Gastroesophageal sphincter (tissue), 4 donors: ENCODE data around the gene TSC22D3. TPM values are rescaled to one million over a fixed set of nuclear protein-coding genes. Genes with fewer than 3 reads are reported as not detected.
A peak's percentile ranks its signal among the peaks of the same experiment; 100 is the strongest.

Experiments used
- ATAC-seq: fragments of 150-250 bp; one replicate; pipeline ENCODE4 v1.9.1; 2016; ENCODE audit warnings: mild to moderate bottlenecking, moderate library complexity
- H3K27ac ChIP-seq, 4 donors: fragments of 200-600 bp; sonication (generic) in 3 of 4; 1 replicate in 3 of 4; 2 replicates in 1 of 4; pipeline ENCODE4 v1.5.1; 2016 to 2019
- H3K27me3 ChIP-seq: fragments of 200-600 bp; sonication (generic); one replicate; pipeline ENCODE4 v1.5.1; 2019
- H3K36me3 ChIP-seq, 2 donors: fragments of 200-600 bp; sonication (generic); one replicate each; pipeline ENCODE4 v1.5.1; 2019; ENCODE audit warnings: control low read depth in 1 of 2
- H3K4me1 ChIP-seq, 3 donors: fragments of 200-600 bp; sonication (generic); 1 replicate in 2 of 3; 2 replicates in 1 of 3; pipeline ENCODE4 v1.5.1; 2016 to 2019; ENCODE audit warnings: control low read depth in 2 of 3
- H3K4me3 ChIP-seq, 2 donors: fragments of 200-600 bp; sonication (generic); one replicate each; pipeline ENCODE4 v1.5.1; 2019; ENCODE audit warnings: mild to moderate bottlenecking in 1 of 2, moderate library complexity in 1 of 2
- H3K9me3 ChIP-seq, 3 donors: fragments of 200-600 bp; sonication (generic); one replicate each; pipeline ENCODE4 v1.5.1; 2017 to 2019; ENCODE audit warnings: control low read depth in 2 of 3
- EP300 ChIP-seq: sonication (generic); formaldehyde crosslinking; IDR thresholded peaks from one replicate; pipeline ENCODE4 v1.6.1; 2017; ENCODE audit warnings: antibody characterized with exemption, mild to moderate bottlenecking
- POLR2A ChIP-seq, 2 donors: fragments of 450-650 bp; IDR thresholded peaks; one replicate each; pipeline ENCODE4 v1.6.1; 2017; ENCODE audit warnings: antibody characterized with exemption in 2 of 2, mild to moderate bottlenecking in 2 of 2, moderate library complexity in 1 of 2
- POLR2AphosphoS5 ChIP-seq: sonication (generic); formaldehyde crosslinking; IDR thresholded peaks from one replicate; pipeline ENCODE4 v1.6.1; 2017; ENCODE audit warnings: antibody characterized with exemption
- WGBS, 2 donors: methylation state at CpG; one replicate each; pipeline ENCODE4 v1.1.5; 2018; ENCODE audit warnings: low coverage in 1 of 2; 5-methylcytosine and 5-hydroxymethylcytosine counted together
- total RNA-seq, 4 donors: library from RNA; depleted of rRNA; stranded (reverse); fragments of >200 nt; gene quantifications; one replicate each; pipeline ENCODE4 v1.1.0, GENCODE V29; 2016
- TF ChIP-seq, protein P1 (sequence below), 4 experiments: fragments of 200-600 bp in 2 of 4; fragments of 450-650 bp in 2 of 4; sonication (generic) in 1 of 4; IDR thresholded peaks; one replicate each; pipeline ENCODE4 v1.5.1; 2017 to 2019; ENCODE audit warnings: antibody characterized with exemption in 4 of 4, mild to moderate bottlenecking in 2 of 4, moderate library complexity in 2 of 4

Gene TSC22D3
- total RNA-seq, 4 donors from 2014 or later: 561 to 849 (median 691) TPM

DNA sequence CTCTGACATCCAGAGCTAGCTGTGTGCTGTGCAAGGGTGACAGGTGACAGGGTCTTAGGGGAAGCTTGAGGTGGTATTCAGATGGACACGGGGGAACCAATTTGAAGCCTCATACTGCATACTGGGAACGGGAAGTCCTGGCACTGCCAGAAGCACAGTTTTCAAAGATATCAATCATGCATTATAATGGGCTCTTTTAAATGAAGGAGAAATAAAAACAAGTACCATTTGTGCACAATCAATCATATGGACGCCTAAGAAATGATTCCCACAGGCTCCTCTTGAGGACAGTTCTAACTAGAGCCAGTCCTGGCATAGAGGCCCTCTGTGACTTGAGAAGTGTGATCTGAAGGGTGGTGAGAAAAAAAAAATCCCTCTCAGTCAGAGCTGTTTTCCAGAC lies 50.9 kb downstream of the TSC22D3 start:
- H3K27ac ChIP-seq: peak overlapping the region in 2 of 4 donors; percentile 5 to 40
- peaks cover 12 to 97% (median 16%) of the 10 kb centered on the region in 3 donors for H3K4me1 ChIP-seq
- no peaks in the 10 kb centered on the region for H3K9me3 ChIP-seq
- no peak overlapping the region for H3K4me3 ChIP-seq
- no peaks in the 10 kb centered on the region for H3K36me3 ChIP-seq
- no peaks in the 10 kb centered on the region for H3K27me3 ChIP-seq
- 81 to 89% methylated on average over 2 to 3 of the region's 3 CpGs for WGBS, 2 donors
- TF ChIP-seq POLR2A (IDR thresholded peaks at IDR 0.05) (no peak), EP300 (no peak), POLR2AphosphoS5 (no peak)
- TF ChIP-seq, protein P1, sequence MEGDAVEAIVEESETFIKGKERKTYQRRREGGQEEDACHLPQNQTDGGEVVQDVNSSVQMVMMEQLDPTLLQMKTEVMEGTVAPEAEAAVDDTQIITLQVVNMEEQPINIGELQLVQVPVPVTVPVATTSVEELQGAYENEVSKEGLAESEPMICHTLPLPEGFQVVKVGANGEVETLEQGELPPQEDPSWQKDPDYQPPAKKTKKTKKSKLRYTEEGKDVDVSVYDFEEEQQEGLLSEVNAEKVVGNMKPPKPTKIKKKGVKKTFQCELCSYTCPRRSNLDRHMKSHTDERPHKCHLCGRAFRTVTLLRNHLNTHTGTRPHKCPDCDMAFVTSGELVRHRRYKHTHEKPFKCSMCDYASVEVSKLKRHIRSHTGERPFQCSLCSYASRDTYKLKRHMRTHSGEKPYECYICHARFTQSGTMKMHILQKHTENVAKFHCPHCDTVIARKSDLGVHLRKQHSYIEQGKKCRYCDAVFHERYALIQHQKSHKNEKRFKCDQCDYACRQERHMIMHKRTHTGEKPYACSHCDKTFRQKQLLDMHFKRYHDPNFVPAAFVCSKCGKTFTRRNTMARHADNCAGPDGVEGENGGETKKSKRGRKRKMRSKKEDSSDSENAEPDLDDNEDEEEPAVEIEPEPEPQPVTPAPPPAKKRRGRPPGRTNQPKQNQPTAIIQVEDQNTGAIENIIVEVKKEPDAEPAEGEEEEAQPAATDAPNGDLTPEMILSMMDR (IDR thresholded peaks at IDR 0.05): no peak
- ATAC-seq: no peak

DNA sequence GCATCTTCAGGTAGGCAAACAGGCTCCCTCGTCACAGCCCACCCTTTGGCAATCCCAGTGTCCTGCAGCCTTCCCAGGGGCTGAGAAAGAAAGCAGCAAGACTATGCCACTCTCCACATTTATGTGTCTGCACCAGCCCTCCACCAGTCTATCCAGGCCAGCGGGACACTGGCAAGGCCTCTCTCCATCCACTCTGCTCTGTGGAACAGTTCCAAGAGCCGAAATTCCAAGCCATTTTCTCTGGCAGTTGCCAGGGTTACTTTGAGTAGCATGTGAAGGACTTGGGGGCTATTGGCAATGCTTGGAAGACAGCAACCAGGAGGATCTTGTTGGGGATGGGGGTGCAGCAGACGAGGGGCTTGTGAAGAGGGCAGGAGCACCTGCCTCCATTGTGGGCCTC lies 52.1 kb downstream of the TSC22D3 start:
- Histone ChIP-seq H3K36me3 (no peaks in the 10 kb centered on the region), H3K9me3 (no peaks in the 10 kb centered on the region), H3K4me1 (peaks cover under 1 to 97% (median 16%) of the 10 kb centered on the region in 3 donors), H3K4me3 (no peak overlapping the region), H3K27me3 (no peaks in the 10 kb centered on the region), H3K27ac (peak overlapping the region in 1 of 4 donors; percentile 27)
- TF ChIP-seq EP300 (no peak), POLR2AphosphoS5 (no peak)
- TF ChIP-seq, protein P1 (IDR thresholded peaks at IDR 0.05): no peak
- no peak for ATAC-seq
- WGBS, 2 donors: 13% methylated on average over 1 of the region's 4 CpGs; no CpG with 5 or more reads in 1 of the 2 donors

DNA sequence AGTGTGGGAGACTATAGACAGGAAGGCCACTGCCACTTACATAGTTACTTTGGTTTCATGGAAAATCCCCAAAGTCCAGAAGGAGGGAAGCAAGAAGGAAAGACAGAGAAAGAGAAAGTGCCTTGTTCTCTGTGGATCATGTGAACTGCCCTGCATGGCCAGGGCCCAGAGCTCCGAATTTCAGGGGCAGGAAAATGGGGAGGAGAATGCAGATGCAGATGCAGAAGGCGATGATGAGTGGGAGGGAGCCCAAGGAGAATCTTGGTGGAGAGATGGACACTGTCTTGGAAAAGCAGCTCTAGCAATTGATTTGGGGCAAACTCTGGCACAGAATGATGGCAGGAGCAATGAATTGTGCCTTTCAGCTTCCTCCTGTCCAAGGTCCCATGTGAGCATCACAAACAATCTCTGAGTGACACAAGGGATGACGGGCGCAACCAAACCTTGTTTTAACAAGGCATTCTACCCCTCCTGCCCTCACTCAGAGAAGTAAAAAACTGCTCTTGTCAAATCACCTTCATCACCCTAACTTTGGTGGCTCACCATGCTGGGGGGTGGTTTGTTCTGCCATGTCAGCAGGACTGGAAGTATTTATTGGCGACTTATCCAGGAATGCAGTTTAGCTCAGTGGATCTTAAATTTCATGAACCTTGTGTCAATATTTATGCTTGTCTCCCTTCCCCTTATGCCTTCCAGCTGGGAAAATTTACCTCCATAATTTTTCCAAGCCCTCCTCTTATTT lies 53.5 kb downstream of the TSC22D3 start:
- TF ChIP-seq EP300 (no peak), POLR2A (IDR thresholded peaks at IDR 0.05) (no peak), POLR2AphosphoS5 (no peak)
- TF ChIP-seq, protein P1 (IDR thresholded peaks at IDR 0.05): no peak
- Histone ChIP-seq H3K9me3 (no peaks in the 10 kb centered on the region), H3K4me3 (no peak overlapping the region), H3K27me3 (no peaks in the 10 kb centered on the region), H3K36me3 (no peaks in the 10 kb centered on the region), H3K27ac (peak overlapping the region in 3 of 4 donors; percentile 45 to 89 (median 53)), H3K4me1 (peaks cover 0 to 95% (median 14%) of the 10 kb centered on the region in 3 donors)
- WGBS, 2 donors: 95 to 100% methylated on average over 2 of the region's 5 CpGs
- ATAC-seq: no peak

DNA sequence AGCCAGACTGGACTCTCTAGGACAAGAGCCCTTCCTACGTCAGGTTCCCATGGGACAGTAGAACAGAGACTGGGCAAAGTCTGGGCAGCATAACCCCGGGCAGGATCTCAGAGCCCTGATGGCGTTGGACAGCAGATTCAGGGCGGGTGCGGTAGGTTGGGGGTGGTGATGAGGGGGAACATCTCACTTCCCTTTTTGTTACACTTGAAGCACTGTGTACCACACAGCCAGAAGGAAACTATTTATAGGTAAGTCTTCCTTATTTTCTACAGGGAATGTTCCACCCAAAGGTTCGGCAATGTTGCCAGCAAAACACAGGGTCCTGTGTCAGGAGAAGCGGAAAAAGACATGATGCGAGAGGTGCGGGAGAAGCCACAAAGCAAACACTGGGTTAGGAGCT lies 54.3 kb downstream of the TSC22D3 start:
- H3K4me1 ChIP-seq: peaks cover 0 to 86% (median 8%) of the 10 kb centered on the region in 3 donors
- WGBS, 2 donors: 86% methylated on average over 8 of the region's 9 CpGs; no CpG with 5 or more reads in 1 of the 2 donors
- H3K9me3 ChIP-seq: no peaks in the 10 kb centered on the region
- peak overlapping the region in 3 of 4 donors; percentile 45 to 89 (median 53) for H3K27ac ChIP-seq
- no peak for TF ChIP-seq POLR2AphosphoS5
- no peak for TF ChIP-seq POLR2A (IDR thresholded peaks at IDR 0.05)
- TF ChIP-seq EP300: no peak
- TF ChIP-seq, protein P1 (IDR thresholded peaks at IDR 0.05): no peak
- no peak for ATAC-seq
- H3K36me3 ChIP-seq: no peaks in the 10 kb centered on the region
- H3K27me3 ChIP-seq: no peaks in the 10 kb centered on the region
- H3K4me3 ChIP-seq: no peak overlapping the region

DNA sequence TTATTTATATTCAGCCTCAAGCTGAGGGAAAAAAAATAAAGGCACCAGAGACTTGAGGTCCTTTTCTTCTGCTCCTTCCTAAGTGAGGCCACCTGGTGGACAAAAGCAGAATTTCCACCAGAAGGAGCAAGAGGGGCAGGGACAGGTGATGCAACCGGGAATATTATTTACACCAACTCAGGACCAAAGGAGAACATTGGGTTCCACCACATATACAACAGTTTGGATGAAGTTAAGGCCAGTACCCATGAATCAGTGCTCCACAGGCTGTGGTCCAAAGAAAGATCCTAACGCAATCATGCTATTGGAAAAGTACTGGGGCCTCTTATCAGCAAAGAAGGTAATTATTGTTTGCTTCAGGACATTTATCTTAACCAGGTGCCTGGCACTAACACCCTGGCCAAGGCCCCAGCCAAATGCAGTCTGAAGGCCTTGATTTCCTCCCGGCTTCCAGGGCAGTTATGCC lies 57.4 kb downstream of the TSC22D3 start:
- ATAC-seq: peak; percentile 71
- Histone ChIP-seq H3K4me1 (peaks cover 0 to 60% (median 0%) of the 10 kb centered on the region in 3 donors), H3K36me3 (peaks cover 0 to 30% of the 10 kb centered on the region in 2 donors), H3K27me3 (no peaks in the 10 kb centered on the region), H3K9me3 (no peaks in the 10 kb centered on the region), H3K4me3 (peak overlapping the region; percentile 75 to 95), H3K27ac (peak overlapping the region; percentile 89 to 100 (median 94))
- TF ChIP-seq POLR2A (IDR thresholded peaks at IDR 0.05) (no peak), POLR2AphosphoS5 (peak; percentile 93), EP300 (peak; percentile 82)
- TF ChIP-seq, protein P1 (IDR thresholded peaks at IDR 0.05): peak; percentile 70 to 92 (median 88)
- WGBS, 2 donors: 40 to 53% methylated on average over 2 of the region's 3 CpGs
